Ecto neural progenitor cell (in vitro differentiated cells): Measurements from ENCODE around the gene TMED7.

ENCODE experiments used
- DNase-seq: peaks from one replicate; pipeline ENCODE4 v3.0.0-alpha.2; 2018; ENCODE audit warnings: low spot score

The TMED7 gene

GRCh38 chr5:115580941-115581340 is 44.9 kb downstream of the TMED7 start:
- no peak for DNase-seq

GRCh38 chr5:115579747-115580173 is 46.1 kb downstream of the TMED7 start:
- DNase-seq, result no peak

DNA sequence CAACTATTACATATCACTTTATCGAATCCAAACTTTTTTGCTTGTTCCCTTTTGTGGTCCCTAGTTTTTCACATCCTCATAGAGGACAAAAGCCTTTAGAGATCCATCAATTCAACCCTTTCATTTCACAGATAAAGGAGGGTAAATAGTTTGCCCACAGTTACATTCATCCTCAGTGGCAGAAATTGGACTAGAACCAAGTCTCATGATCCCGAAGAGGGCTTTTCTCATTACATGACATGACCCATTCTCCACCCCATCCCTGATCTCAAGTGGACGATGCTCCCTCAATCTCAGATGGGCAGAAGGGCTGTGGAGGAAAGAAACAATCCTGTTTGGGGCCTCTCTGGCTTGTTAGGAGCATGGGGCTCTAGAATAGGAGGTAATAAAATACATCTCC is 46.6 kb downstream of the TMED7 start:
- DNase-seq, result no peak

DNA sequence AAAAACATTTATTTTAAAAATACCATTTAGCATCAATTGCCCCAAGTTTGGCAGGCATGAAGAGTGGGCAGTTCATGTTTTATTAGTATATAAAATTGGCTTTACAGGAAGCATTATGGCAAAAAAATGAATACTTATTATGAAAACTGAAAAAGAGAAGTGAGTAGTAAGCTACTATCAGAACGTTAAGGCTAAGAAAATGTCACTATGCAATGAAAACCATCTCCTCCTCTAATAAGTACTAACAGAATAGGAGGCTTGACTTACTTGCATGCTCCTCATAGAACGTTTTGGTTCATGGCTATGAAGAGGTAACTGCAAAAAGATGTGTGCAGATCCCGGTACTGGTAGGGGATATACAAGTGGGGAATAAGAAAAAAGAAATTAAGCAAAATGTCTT is 47.2 kb downstream of the TMED7 start:
- DNase-seq, result no peak

GRCh38 chr5:115577741-115578140 is 48.1 kb downstream of the TMED7 start:
- no peak for DNase-seq

DNA sequence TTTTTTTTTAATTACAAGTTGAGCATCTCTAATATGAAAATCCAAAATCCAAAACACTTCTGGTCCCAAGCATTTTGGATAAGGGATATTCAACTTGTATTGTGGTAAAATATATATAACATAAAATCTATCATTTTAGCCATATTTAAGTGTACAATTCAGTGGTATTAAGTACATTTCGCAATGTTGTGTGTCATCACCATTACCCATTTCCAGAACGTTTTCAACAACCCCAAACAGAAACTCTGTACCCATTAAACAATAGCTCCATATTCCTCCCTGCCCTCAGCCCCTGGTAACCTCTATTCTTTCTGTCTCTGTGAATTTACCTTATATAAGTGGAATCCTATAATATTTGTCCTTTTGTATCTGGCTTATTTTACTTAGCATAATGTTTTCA is 48.5 kb downstream of the TMED7 start:
- no peak for DNase-seq

DNA sequence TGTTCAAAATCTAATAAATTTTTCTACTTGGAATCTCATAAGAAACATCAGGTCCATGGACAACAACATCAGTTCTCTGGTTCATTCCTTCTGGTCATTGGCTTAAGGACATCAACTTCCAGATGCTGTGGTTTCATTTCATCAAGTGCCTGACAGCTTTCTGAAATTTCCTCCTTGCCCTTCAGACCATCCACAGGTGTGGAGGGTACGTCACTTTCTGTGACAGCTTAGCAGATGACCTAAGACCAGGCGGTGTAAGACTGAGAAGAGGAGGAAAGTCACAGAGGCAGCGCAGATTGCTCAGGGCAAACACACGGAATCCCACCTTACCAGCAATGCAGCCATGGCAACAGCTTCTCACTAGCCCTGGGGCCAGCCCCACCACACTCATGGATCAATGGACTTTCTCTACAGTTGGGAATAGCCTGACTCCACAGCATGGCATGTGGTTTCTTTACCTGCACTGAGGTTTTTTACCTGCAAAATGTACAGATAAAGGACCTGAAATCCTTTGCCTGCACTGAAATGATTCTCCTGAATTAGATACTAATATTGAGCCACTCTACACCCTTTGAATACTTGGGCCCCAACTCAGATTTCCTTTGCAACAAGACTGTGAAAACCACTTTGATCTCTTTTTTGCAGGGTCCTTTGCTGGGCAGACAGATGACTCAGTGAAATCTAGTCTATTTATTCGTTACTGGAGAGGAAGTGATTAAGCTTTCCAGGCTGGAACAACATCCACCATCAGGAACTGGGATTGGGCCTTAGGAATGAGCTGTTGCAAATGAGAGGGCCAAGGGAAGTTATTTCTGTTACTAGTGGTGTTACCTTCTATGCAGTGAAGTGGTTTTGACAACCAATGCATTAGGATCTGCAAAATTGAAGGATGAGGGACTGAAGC is 50.4 kb downstream of the TMED7 start:
- no peak for DNase-seq

GRCh38 chr5:115573133-115573532 is 52.7 kb downstream of the TMED7 start:
- DNase-seq, result no peak

DNA sequence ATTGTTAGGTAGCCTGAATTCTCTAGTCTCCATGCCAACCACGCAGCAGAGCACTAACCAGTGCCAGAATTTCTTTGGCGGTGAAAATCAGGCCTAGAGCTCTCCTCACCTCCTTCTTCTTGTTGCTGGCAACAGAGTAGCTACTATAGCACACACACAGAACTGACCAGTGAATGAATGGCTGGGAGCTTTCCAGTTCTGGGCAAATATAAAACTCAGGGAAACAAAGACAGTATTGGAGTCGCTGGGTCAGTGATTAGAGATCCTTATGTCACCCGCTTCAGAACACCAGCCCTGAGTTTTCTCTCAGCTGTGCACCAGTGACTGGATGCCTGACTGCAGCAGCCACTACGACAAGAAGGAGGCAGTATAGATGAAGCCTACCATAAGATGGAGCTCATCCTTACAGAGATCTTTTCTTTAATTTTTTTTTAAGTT is 54.4 kb downstream of the TMED7 start:
- DNase-seq, result peak; percentile 50

- DNase-seq, result no peak
These were observed 57.2 kb downstream of the TMED7 start for GRCh38 chr5:115568668-115569067.

- no peak for DNase-seq
These were observed 60.6 kb downstream of the TMED7 start for GRCh38 chr5:115565233-115565632.
